ENCODE results near the gene NACC2. TPM values are rescaled to one million over a fixed set of nuclear protein-coding genes. Genes with fewer than 3 reads are reported as not detected.
A peak's percentile ranks its signal among the peaks of the same experiment; 100 is the strongest.

The NACC2 gene
- total and polyA plus RNA-seq, 10 donors = 2.1 to 34.9 (median 23.7) TPM

- Histone ChIP-seq H3K4me1 (peaks cover 7 to 94% (median 47%) of the 10 kb centered on the region in 6 donors), H3K27ac (peak overlapping the region in 7 of 8 donors; percentile 9 to 87 (median 70)), H3K27me3 (replicated peaks in 1 of 7) (no peaks in the 10 kb centered on the region), H3K4me3 (no peak overlapping the region), H3K36me3 (peaks cover 0 to 57% (median 9%) of the 10 kb centered on the region in 6 donors), H3K9me3 (no peaks in the 10 kb centered on the region)
- TF ChIP-seq CTCF (IDR thresholded peaks at IDR 0.05 in 8 of 11, conservative IDR thresholded peaks at IDR 0.05 in 3 of 11) (no peak), POLR2AphosphoS5 (IDR thresholded peaks at IDR 0.05) (peak in 1 of 3 donors; percentile 25), POLR2A (IDR thresholded peaks at IDR 0.05) (no peak)
- DNase-seq = no peak
- intact Hi-C loops (cut with DNase I; ENCODE audit: low total_unique reads) = no loop called here
- WGBS, 5 donors = 62 to 94% (median 73%) methylated on average over 24 of the region's 24 CpGs
These were observed 87.0 kb downstream of the NACC2 start for GRCh38 chr9:136007934-136008692.

- TF ChIP-seq CTCF (IDR thresholded peaks at IDR 0.05 in 8 of 11, conservative IDR thresholded peaks at IDR 0.05 in 3 of 11) = no peak
- peak in 2 of 3 donors; percentile 6 to 34 for TF ChIP-seq POLR2AphosphoS5 (IDR thresholded peaks at IDR 0.05)
- no peak for TF ChIP-seq POLR2A (IDR thresholded peaks at IDR 0.05)
- H3K4me3 ChIP-seq = no peak overlapping the region
- DNase-seq = no peak
- H3K27ac ChIP-seq = peak overlapping the region in 7 of 8 donors; percentile 9 to 87 (median 70)
- peaks cover 2 to 94% (median 43%) of the 10 kb centered on the region in 6 donors for H3K4me1 ChIP-seq
- H3K27me3 ChIP-seq (replicated peaks in 1 of 7) = no peaks in the 10 kb centered on the region
- no peaks in the 10 kb centered on the region for H3K9me3 ChIP-seq
- WGBS, 5 donors = 52 to 87% (median 82%) methylated on average over 34 to 36 of the region's 36 CpGs
- intact Hi-C loops (cut with DNase I; ENCODE audit: low total_unique reads) = no loop called here
- H3K36me3 ChIP-seq = peaks cover 0 to 50% (median 8%) of the 10 kb centered on the region in 6 donors
These were observed 87.7 kb downstream of the NACC2 start for GRCh38 chr9:136007276-136007933.

GRCh38 chr9:136006169-136006568 is 88.9 kb downstream of the NACC2 start:
- H3K4me3 ChIP-seq = no peak overlapping the region
- H3K27ac ChIP-seq = no peak overlapping the region
- TF ChIP-seq POLR2AphosphoS5 (IDR thresholded peaks at IDR 0.05) (peak in 1 of 3 donors; percentile 20), POLR2A (IDR thresholded peaks at IDR 0.05) (no peak)
- intact Hi-C loops (cut with DNase I; ENCODE audit: low total_unique reads) = no loop called here
- 77 to 90% (median 83%) methylated on average over 7 of the region's 7 CpGs for WGBS, 5 donors
- peaks cover 0 to 81% (median 32%) of the 10 kb centered on the region in 6 donors for H3K4me1 ChIP-seq
- peaks cover 0 to 38% (median under 1%) of the 10 kb centered on the region in 6 donors for H3K36me3 ChIP-seq
- H3K27me3 ChIP-seq (replicated peaks in 1 of 7) = no peaks in the 10 kb centered on the region
- H3K9me3 ChIP-seq = no peaks in the 10 kb centered on the region
- no peak for DNase-seq

- Histone ChIP-seq H3K36me3 (peaks cover 0 to 23% (median 0%) of the 10 kb centered on the region in 6 donors), H3K27me3 (replicated peaks in 1 of 7) (no peaks in the 10 kb centered on the region), H3K9me3 (no peaks in the 10 kb centered on the region), H3K4me3 (no peak overlapping the region), H3K27ac (no peak overlapping the region), H3K4me1 (peaks cover 0 to 67% (median 27%) of the 10 kb centered on the region in 6 donors)
- intact Hi-C loops (cut with DNase I; ENCODE audit: low total_unique reads) = no loop called here
- WGBS, 5 donors = 80 to 95% (median 88%) methylated on average over 13 to 15 of the region's 15 CpGs
- no peak for DNase-seq
- peak in 1 of 3 donors; percentile 10 for TF ChIP-seq POLR2AphosphoS5 (IDR thresholded peaks at IDR 0.05)
- TF ChIP-seq POLR2A (IDR thresholded peaks at IDR 0.05) = no peak
These were observed 90.4 kb downstream of the NACC2 start for GRCh38 chr9:136004712-136005111.

GRCh38 chr9:136004219-136004618 is 90.9 kb downstream of the NACC2 start:
- TF ChIP-seq CTCF (IDR thresholded peaks at IDR 0.05 in 8 of 11, conservative IDR thresholded peaks at IDR 0.05 in 3 of 11) (no peak), POLR2AphosphoS5 (IDR thresholded peaks at IDR 0.05) (no peak), POLR2A (IDR thresholded peaks at IDR 0.05) (no peak)
- Histone ChIP-seq H3K4me3 (no peak overlapping the region), H3K4me1 (peaks cover 0 to 62% (median 25%) of the 10 kb centered on the region in 6 donors), H3K9me3 (no peaks in the 10 kb centered on the region), H3K27me3 (replicated peaks in 1 of 7) (no peaks in the 10 kb centered on the region), H3K36me3 (peaks cover 0 to 18% (median 0%) of the 10 kb centered on the region in 6 donors), H3K27ac (no peak overlapping the region)
- no peak for DNase-seq
- intact Hi-C loops (cut with DNase I; ENCODE audit: low total_unique reads) = no loop called here
- WGBS, 5 donors = 65 to 88% (median 79%) methylated on average over 2 to 9 of the region's 9 CpGs
